MM.1S (cell line): Measurements from ENCODE around the gene ZNF416.

Source experiments
- CTCF ChIP-seq: fragments of 300-600 bp; sonication (generic); IDR thresholded peaks from 2 replicates; pipeline ENCODE4 v1.5.1; 2016; ENCODE audit warnings: antibody characterized with exemption, low read length, mixed read lengths
- EZH2 ChIP-seq: fragments of 300-600 bp; sonication (generic); optimal IDR thresholded peaks from 2 replicates; pipeline ENCODE3; 2017; ENCODE audit warnings: low read depth, mild to moderate bottlenecking, antibody characterized with exemption, low read length, mixed read lengths

- TF ChIP-seq CTCF (no peak), EZH2 (no peak)
These were observed 18.6 kb downstream of the ZNF416 start for GRCh38 chr19:57560049-57560491.
